ENCODE measurements around the gene TREM2. TPM values are rescaled to one million over a fixed set of nuclear protein-coding genes. Genes with fewer than 3 reads are reported as not detected.

TREM2 gene
- total and polyA plus RNA-seq, 2 of the 8 experiments (the other 6 are each of a cell fraction or from before 2014, with no cell fraction given) = 0.20 TPM; not detected in 1

- TF ChIP-seq CHD7 (IDR thresholded peaks at IDR 0.05; ENCODE audit: insufficient replicate concordance, low read length) (no peak), ASH2L (IDR thresholded peaks at IDR 0.05; ENCODE audit: low read length) (no peak)
These were observed 31.5 kb upstream of the TREM2 start (continued) for GRCh38 chr6:41194386-41194785.
